B cell (primary cell): Measurements from ENCODE around the gene VAV2. TPM values are rescaled to one million over a fixed set of nuclear protein-coding genes. Genes with fewer than 3 reads are reported as not detected.

Source experiments
- ATAC-seq: fragments of 200-7000 bp; cut with Tn5 transposase; one replicate; pipeline ENCODE4 v1.10.0; 2021; ENCODE audit warnings: low read depth, mild to moderate bottlenecking, moderate number of reproducible peaks, moderate library complexity
- CTCF ChIA-PET: fragments of 350-600 bp; sonication (Branson Sonifier 250); formaldehyde crosslinking; loops from one replicate; lab custom pipeline; 2021; ENCODE audit warnings: antibody characterized with exemption, inconsistent platforms; lab: Charles Lee
- POLR2A ChIA-PET: fragments of 350-600 bp; sonication (Branson Sonifier 250); formaldehyde crosslinking; loops from one replicate; lab custom pipeline; 2021; ENCODE audit warnings: antibody characterized with exemption; lab: Charles Lee
- DNase-seq: peaks from one replicate; pipeline ENCODE4 v3.0.0; 2013
- H2AFZ ChIP-seq: 2 replicates; pipeline ENCODE4 v1.6.1; 2012; ENCODE audit warnings: mild to moderate bottlenecking, low read depth, low read length; ENCODE audit not compliant: insufficient read depth, poor library complexity, severe bottlenecking
- H3K27ac ChIP-seq, 2 donors: 1 replicate in 1 of 2; 2 replicates in 1 of 2; pipeline ENCODE4 v1.5.1; 2012 to 2013; ENCODE audit warnings: low read length in 2 of 2, mild to moderate bottlenecking in 2 of 2, moderate library complexity in 1 of 2
- H3K27me3 ChIP-seq, 4 experiments: fragments of 200-600 bp in 1 of 4; sonication (generic) in 1 of 4; replicated peaks in 1 of 4; 1 replicate in 2 of 4; 2 replicates in 2 of 4; pipeline versions ENCODE4 v1.6.1 to v1.7.0; 2013 to 2016; ENCODE audit warnings: low read length in 3 of 4, mild to moderate bottlenecking in 2 of 4, mixed read lengths in 1 of 4, moderate library complexity in 1 of 4; ENCODE audit not compliant: insufficient read depth in 4 of 4, control insufficient read depth in 3 of 4; ENCODE audit errors: control extremely low read depth in 1 of 4
- H3K36me3 ChIP-seq, 2 experiments: replicated peaks in 1 of 2; 1 replicate in 1 of 2; 2 replicates in 1 of 2; pipeline versions ENCODE4 v1.6.1 to v1.7.1; 2013; ENCODE audit warnings: low read length in 1 of 2; ENCODE audit not compliant: insufficient read depth in 2 of 2, control insufficient read depth in 1 of 2; ENCODE audit errors: control extremely low read depth in 1 of 2, extremely low read depth in 1 of 2
- H3K4me1 ChIP-seq, 2 donors: fragments of 200-600 bp in 1 of 2; sonication (generic) in 1 of 2; 1 replicate in 1 of 2; 2 replicates in 1 of 2; pipeline versions ENCODE4 v1.5.1 to v1.6.1; 2013 to 2017; ENCODE audit warnings: low read length in 2 of 2; ENCODE audit not compliant: control insufficient read depth in 2 of 2, insufficient read depth in 2 of 2
- H3K4me2 ChIP-seq: replicated peaks from 2 replicates; pipeline ENCODE3; 2012; ENCODE audit warnings: mild to moderate bottlenecking, low read depth, low read length; ENCODE audit not compliant: poor library complexity, severe bottlenecking
- H3K4me3 ChIP-seq, 5 experiments: fragments of 200-600 bp in 1 of 5; sonication (generic) in 1 of 5; 1 replicate in 3 of 5; 2 replicates in 2 of 5; pipeline versions ENCODE4 v1.5.1 to v1.7.0; 2011 to 2016; ENCODE audit warnings: low read length in 4 of 5, mild to moderate bottlenecking in 4 of 5, low read depth in 2 of 5, control low read depth in 1 of 5, moderate library complexity in 1 of 5; ENCODE audit not compliant: insufficient read depth in 1 of 5; ENCODE audit errors: control extremely low read depth in 1 of 5, extremely low read depth in 1 of 5
- H3K79me2 ChIP-seq: fragments of 200-600 bp; sonication (generic); one replicate; pipeline ENCODE4 v1.6.0; 2016; ENCODE audit warnings: low read length; ENCODE audit not compliant: control insufficient read depth, insufficient read depth
- H3K9ac ChIP-seq: fragments of 200-600 bp; sonication (generic); 2 replicates; pipeline ENCODE4 v1.6.1; 2017; ENCODE audit warnings: mild to moderate bottlenecking, low read length, moderate library complexity
- H3K9me3 ChIP-seq, 3 donors: one replicate each; pipeline versions ENCODE4 v1.6.1 to v1.7.1; 2013; ENCODE audit warnings: low read length in 2 of 3; ENCODE audit not compliant: control insufficient read depth in 2 of 3, insufficient read depth in 1 of 3; ENCODE audit errors: control extremely low read depth in 1 of 3
- H4K20me1 ChIP-seq: 2 replicates; pipeline ENCODE4 v1.6.0; 2012; ENCODE audit warnings: mild to moderate bottlenecking, low read length; ENCODE audit not compliant: insufficient read depth, control insufficient read depth, poor library complexity, severe bottlenecking
- H3K27ac Mint-ChIP-seq: one replicate; pipeline ENCODE4 v1.8.0; 2021; ENCODE audit warnings: mixed read lengths
- H3K27me3 Mint-ChIP-seq: one replicate; pipeline ENCODE4 v1.8.0; 2021; ENCODE audit warnings: mixed read lengths
- H3K4me1 Mint-ChIP-seq: one replicate; pipeline ENCODE4 v1.8.0; 2021; ENCODE audit warnings: mixed read lengths
- H3K4me3 Mint-ChIP-seq: one replicate; pipeline ENCODE4 v1.8.0; 2021; ENCODE audit warnings: mixed read lengths
- H3K9me3 Mint-ChIP-seq: one replicate; pipeline ENCODE4 v1.8.0; 2022; ENCODE audit warnings: mixed read lengths; ENCODE audit not compliant: insufficient read depth
- CTCF ChIP-seq: fragments of 200-600 bp; IDR thresholded peaks from one replicate; pipeline ENCODE4 v1.8.0; 2022; ENCODE audit warnings: antibody characterized with exemption, mild to moderate bottlenecking
- EZH2 ChIP-seq: IDR thresholded peaks from 2 replicates; pipeline ENCODE4 v1.6.1; 2012; ENCODE audit warnings: borderline replicate concordance, low read depth, mild to moderate bottlenecking, moderate library complexity, low read length; ENCODE audit not compliant: insufficient read depth, poor library complexity, severe bottlenecking
- WGBS: methylation state at CpG from one replicate; pipeline ENCODE4 v1.1.5; 2013; ENCODE audit warnings: missing lambda C conversion rate; ENCODE audit not compliant: insufficient coverage; 5-methylcytosine and 5-hydroxymethylcytosine counted together
- intact Hi-C: fragments of 100-400 bp; cut with micrococcal nuclease; formaldehyde crosslinking; loops from one replicate; pipeline ENCODE4 v1.10.0; 2022
- polyA plus RNA-seq: library from polyadenylated mRNA; depleted of rRNA; stranded (reverse); fragments of >200 nt; gene quantifications from 2 replicates; pipeline ENCODE4 v1.2.3, GENCODE V29; 2012
- total RNA-seq, 2 donors: library from RNA; stranded (reverse); fragments of 120-200 nt in 1 of 2; gene quantifications; 1 replicate in 1 of 2; 2 replicates in 1 of 2; pipeline versions ENCODE4 v1.2.3 to v1.2.4, GENCODE V29; 2013 to 2022

The VAV2 gene
- total and polyA plus RNA-seq, 2 donors (not counting 1 experiment from before 2014, with no cell fraction given), result 34.4 to 128 TPM

GRCh38 chr9:133914442-133915342 is 77.4 kb downstream of the VAV2 start:
- Histone ChIP-seq H3K4me2 (peak overlapping the region; percentile 12), H3K27me3 (no peaks in the 10 kb centered on the region), H3K9ac (no peak overlapping the region), H3K27ac (peak overlapping the region in 1 of 2 donors; percentile 12), H2AFZ (no peak overlapping the region), H3K4me3 (no peak overlapping the region), H3K4me1 (peaks cover 13 to 23% of the 10 kb centered on the region in 2 donors), H4K20me1 (peaks cover 97% of the 10 kb centered on the region), H3K79me2 (peaks cover 99% of the 10 kb centered on the region), H3K9me3 (peaks cover 0 to 6% (median 0%) of the 10 kb centered on the region in 3 donors), H3K36me3 (peaks cover 0 to 14% of the 10 kb centered on the region in 2 experiments)
- WGBS, result 84% methylated on average over 16 of the region's 25 CpGs
- CTCF ChIA-PET, result no interaction called here
- DNase-seq (no peak), ATAC-seq (no peak)
- TF ChIP-seq CTCF (no peak), EZH2 (no peak)
- intact Hi-C loops, result no loop called here
- H3K27me3 Mint-ChIP-seq, result no peaks in the 10 kb centered on the region
- POLR2A ChIA-PET, result interaction anchor here (0.8 kb wide), 1 partner anchor 11 kb away, joined by 3 read pairs; no protein-coding TSS in a partner anchor
- peak overlapping the region; percentile 87 for H3K27ac Mint-ChIP-seq
- H3K4me3 Mint-ChIP-seq, result peak overlapping the region; percentile 3
- no peaks in the 10 kb centered on the region for H3K9me3 Mint-ChIP-seq
- H3K4me1 Mint-ChIP-seq, result peaks cover 66% of the 10 kb centered on the region
